ENCODE measurements around the gene KRTAP10-1.

DNA sequence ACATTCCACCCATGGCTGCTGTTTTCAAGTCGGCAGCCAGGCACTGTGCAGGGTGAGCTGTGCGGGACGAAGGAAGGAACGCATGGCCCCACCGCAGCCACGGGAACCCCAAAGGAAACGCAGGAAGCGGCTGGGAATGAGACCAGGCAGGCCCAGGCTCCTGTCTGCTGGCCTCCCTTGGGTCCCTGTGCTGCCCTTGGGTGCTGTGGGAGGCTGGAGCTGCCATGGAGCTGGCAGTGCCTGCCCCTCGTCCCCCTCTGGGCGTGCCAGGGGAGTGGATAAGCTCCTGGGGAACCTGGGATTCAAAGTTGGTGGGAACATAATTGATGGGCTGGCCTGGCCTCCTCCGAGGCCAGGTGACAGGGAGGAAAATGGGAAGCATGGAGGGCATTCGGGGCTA, 28.3 kb upstream of the KRTAP10-1 start:
- no peak for TF ChIP-seq POLR2A (IDR thresholded peaks at IDR 0.05; ENCODE audit: low read depth, low read length)
- no peak for TF ChIP-seq POLR2AphosphoS5 (IDR thresholded peaks at IDR 0.05; ENCODE audit: low read depth, low read length)
- no peak for TF ChIP-seq TAF1 (IDR thresholded peaks at IDR 0.05; ENCODE audit: low read depth, low read length)
- no peak for TF ChIP-seq SPI1 (IDR thresholded peaks at IDR 0.05; ENCODE audit: low read depth, low read length)
